Measurements from ENCODE around the gene RNF157.

GRCh38 chr17:76107509-76107908 lies 132.8 kb downstream of the RNF157 start:
- no peak for TF ChIP-seq ZNF837 (tag by site-specific recombination; IDR thresholded peaks at IDR 0.05)
- TF ChIP-seq ZNF133 (tag by site-specific recombination; IDR thresholded peaks at IDR 0.05) = no peak
- TF ChIP-seq CTCF (tag by site-specific recombination; IDR thresholded peaks at IDR 0.05) = no peak
- TF ChIP-seq ZNF24 (tag by site-specific recombination; IDR thresholded peaks at IDR 0.05) = no peak
- TF ChIP-seq SP2 (tag by site-specific recombination; IDR thresholded peaks at IDR 0.05) = no peak
- no peak for TF ChIP-seq REST (tag by site-specific recombination; IDR thresholded peaks at IDR 0.05)
- TF ChIP-seq PATZ1 (tag by site-specific recombination; IDR thresholded peaks at IDR 0.05) = no peak
- TF ChIP-seq ZIC2 (tag by site-specific recombination; IDR thresholded peaks at IDR 0.05) = no peak
- no peak for TF ChIP-seq ZNF274 (IDR thresholded peaks at IDR 0.05; ENCODE audit: low read length)
- no peak for TF ChIP-seq ZNF274 (tag by site-specific recombination; IDR thresholded peaks at IDR 0.05; ENCODE audit: borderline replicate concordance)
- no peak for TF ChIP-seq ZNF121 (tag by site-specific recombination; IDR thresholded peaks at IDR 0.05)
- no peak for TF ChIP-seq TCF7L2 (IDR thresholded peaks at IDR 0.05; ENCODE audit: borderline replicate concordance, low read depth, low read length)
- TF ChIP-seq ZNF561 (tag by site-specific recombination; IDR thresholded peaks at IDR 0.05; ENCODE audit: borderline replicate concordance) = no peak

All from HEK293 (cell line).